Stimulated activated CD4-positive, alpha-beta T cell treated with anti-CD3 and anti-CD28 coated beads, TNF-alpha, amount 100 ng/mL, for 48 hours (primary cell): ENCODE results near the gene TPD52L1.

ENCODE experiments used
- DNase-seq, 3 donors: peaks; one replicate each; pipeline ENCODE4 v3.0.0-alpha.2; 2020; ENCODE audit warnings: low read depth in 3 of 3

TPD52L1 gene

GRCh38 chr6:125208625-125209249 lies 55.2 kb downstream of the TPD52L1 start:
- DNase-seq: no peak

- no peak for DNase-seq
These were observed 57.1 kb downstream of the TPD52L1 start for GRCh38 chr6:125210667-125211066.

- DNase-seq: no peak
These were observed 57.8 kb downstream of the TPD52L1 start for GRCh38 chr6:125211352-125211751.

- no peak for DNase-seq
These were observed 58.8 kb downstream of the TPD52L1 start for GRCh38 chr6:125212377-125212776.

GRCh38 chr6:125213939-125214338 lies 60.4 kb downstream of the TPD52L1 start:
- no peak for DNase-seq

GRCh38 chr6:125215252-125215819 lies 61.8 kb downstream of the TPD52L1 start:
- DNase-seq: no peak

GRCh38 chr6:125216015-125216414 lies 62.4 kb downstream of the TPD52L1 start:
- DNase-seq: no peak

- DNase-seq: no peak
These were observed 63.8 kb downstream of the TPD52L1 start for GRCh38 chr6:125217369-125217768.

GRCh38 chr6:125217992-125218391 lies 64.4 kb downstream of the TPD52L1 start:
- no peak for DNase-seq

- no peak for DNase-seq
These were observed 65.9 kb downstream of the TPD52L1 start for GRCh38 chr6:125219361-125219895.

GRCh38 chr6:125220712-125221111 lies 67.1 kb downstream of the TPD52L1 start:
- DNase-seq: no peak

- DNase-seq: no peak
These were observed 69.2 kb downstream of the TPD52L1 start for GRCh38 chr6:125222531-125223455.

GRCh38 chr6:125224231-125224861 lies 70.8 kb downstream of the TPD52L1 start:
- DNase-seq: no peak

GRCh38 chr6:125227244-125227643 lies 73.7 kb downstream of the TPD52L1 start:
- no peak for DNase-seq

GRCh38 chr6:125228981-125229479 lies 75.5 kb downstream of the TPD52L1 start:
- no peak for DNase-seq

- DNase-seq: no peak
These were observed 77.1 kb downstream of the TPD52L1 start for GRCh38 chr6:125230674-125231073.

GRCh38 chr6:125231133-125231532 lies 77.6 kb downstream of the TPD52L1 start:
- no peak for DNase-seq

GRCh38 chr6:125231574-125232343 lies 78.2 kb downstream of the TPD52L1 start:
- no peak for DNase-seq

GRCh38 chr6:125232466-125232865 lies 78.9 kb downstream of the TPD52L1 start:
- DNase-seq: no peak

- DNase-seq: no peak
These were observed 79.6 kb downstream of the TPD52L1 start for GRCh38 chr6:125233202-125233601.
